Measurements from ENCODE around the gene GRIN2A. TPM values are rescaled to one million over a fixed set of nuclear protein-coding genes. Genes with fewer than 3 reads are reported as not detected.

The GRIN2A gene
- total and polyA plus RNA-seq, 2 of the 13 experiments (the other 11 are each of a cell fraction or from before 2014, with no cell fraction given): not detected

DNA sequence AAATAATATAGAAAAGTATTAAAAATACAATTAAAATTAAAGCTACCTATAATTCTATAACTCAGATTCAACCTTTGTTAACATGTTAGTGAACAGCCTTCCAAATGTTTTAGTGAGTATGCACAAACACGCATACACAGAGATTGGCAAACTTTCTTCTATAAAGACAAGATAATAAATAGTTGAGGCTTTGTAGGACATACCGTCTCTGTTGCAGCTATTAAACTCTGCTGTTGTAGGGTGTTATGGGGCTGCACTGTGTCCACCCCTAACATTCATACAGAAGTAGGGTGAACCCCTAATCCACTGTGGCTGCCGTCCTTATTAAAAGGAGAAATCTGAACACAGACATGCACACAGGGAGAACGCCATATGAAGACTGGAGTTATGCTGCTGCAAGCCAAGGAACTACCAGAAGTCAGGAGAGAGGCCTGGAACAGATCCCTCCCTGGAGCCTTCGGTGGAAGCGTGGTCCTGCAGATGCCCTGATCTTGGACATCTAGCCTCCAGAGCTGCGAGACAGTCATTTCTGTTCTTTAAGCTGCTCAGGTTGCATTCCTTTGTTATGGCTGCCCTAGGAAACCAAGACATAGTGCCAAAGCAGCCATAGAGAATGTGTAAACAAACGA, 383.2 kb downstream of the GRIN2A start:
- in situ Hi-C loops (cut with HindIII; ENCODE audit: extremely low pct_ligation_motif_present, low pct_unique_long_range_greater_than_20kb): no loop called here
- POLR2A ChIA-PET: no interaction called here

More for the DNA sequence above, 383.2 kb downstream of the GRIN2A start:
- no peak for DNase-seq (ENCODE audit: low spot score)
- H3K4me1 ChIP-seq (ENCODE audit: insufficient read depth, low read length): no peaks in the 10 kb centered on the region
- intact Hi-C loops (cut with micrococcal nuclease; ENCODE audit: unreplicated experiment): no loop called here
- H3K36me3 ChIP-seq (replicated peaks in 1 of 2; ENCODE audit: control insufficient read depth in 1 of 2, insufficient read depth in 2 of 2, low read length in 2 of 2): no peaks in the 10 kb centered on the region
- TF ChIP-seq ZKSCAN1 (IDR thresholded peaks at IDR 0.05; ENCODE audit: low read length) (no peak), ZNF501 (CRISPR knock-in tag; IDR thresholded peaks at IDR 0.05) (no peak), ZNF616 (CRISPR knock-in tag; IDR thresholded peaks at IDR 0.05; ENCODE audit: low read depth) (no peak), RBFOX2 (IDR thresholded peaks at IDR 0.05; ENCODE audit: low read depth, low read length) (no peak), ZNF12 (CRISPR knock-in tag; IDR thresholded peaks at IDR 0.05) (no peak), MIXL1 (CRISPR knock-in tag; IDR thresholded peaks at IDR 0.05) (no peak), SP140L (CRISPR knock-in tag; IDR thresholded peaks at IDR 0.05; ENCODE audit: borderline replicate concordance) (no peak), HOXA5 (CRISPR knock-in tag; IDR thresholded peaks at IDR 0.05) (no peak), PCBP1 (IDR thresholded peaks at IDR 0.05; ENCODE audit: borderline replicate concordance, low read depth, low read length) (no peak), ZNF766 (CRISPR knock-in tag; IDR thresholded peaks at IDR 0.05; ENCODE audit: borderline replicate concordance) (no peak), ARNT2 (CRISPR knock-in tag; IDR thresholded peaks at IDR 0.05; ENCODE audit: low read depth) (no peak), POLR2G (IDR thresholded peaks at IDR 0.05; ENCODE audit: low read depth, low read length) (no peak)
- TF ChIP-seq, protein P1, sequence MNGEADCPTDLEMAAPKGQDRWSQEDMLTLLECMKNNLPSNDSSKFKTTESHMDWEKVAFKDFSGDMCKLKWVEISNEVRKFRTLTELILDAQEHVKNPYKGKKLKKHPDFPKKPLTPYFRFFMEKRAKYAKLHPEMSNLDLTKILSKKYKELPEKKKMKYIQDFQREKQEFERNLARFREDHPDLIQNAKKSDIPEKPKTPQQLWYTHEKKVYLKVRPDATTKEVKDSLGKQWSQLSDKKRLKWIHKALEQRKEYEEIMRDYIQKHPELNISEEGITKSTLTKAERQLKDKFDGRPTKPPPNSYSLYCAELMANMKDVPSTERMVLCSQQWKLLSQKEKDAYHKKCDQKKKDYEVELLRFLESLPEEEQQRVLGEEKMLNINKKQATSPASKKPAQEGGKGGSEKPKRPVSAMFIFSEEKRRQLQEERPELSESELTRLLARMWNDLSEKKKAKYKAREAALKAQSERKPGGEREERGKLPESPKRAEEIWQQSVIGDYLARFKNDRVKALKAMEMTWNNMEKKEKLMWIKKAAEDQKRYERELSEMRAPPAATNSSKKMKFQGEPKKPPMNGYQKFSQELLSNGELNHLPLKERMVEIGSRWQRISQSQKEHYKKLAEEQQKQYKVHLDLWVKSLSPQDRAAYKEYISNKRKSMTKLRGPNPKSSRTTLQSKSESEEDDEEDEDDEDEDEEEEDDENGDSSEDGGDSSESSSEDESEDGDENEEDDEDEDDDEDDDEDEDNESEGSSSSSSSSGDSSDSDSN (CRISPR knock-in tag; IDR thresholded peaks at IDR 0.05): no peak
- TF ChIP-seq, protein P2, sequence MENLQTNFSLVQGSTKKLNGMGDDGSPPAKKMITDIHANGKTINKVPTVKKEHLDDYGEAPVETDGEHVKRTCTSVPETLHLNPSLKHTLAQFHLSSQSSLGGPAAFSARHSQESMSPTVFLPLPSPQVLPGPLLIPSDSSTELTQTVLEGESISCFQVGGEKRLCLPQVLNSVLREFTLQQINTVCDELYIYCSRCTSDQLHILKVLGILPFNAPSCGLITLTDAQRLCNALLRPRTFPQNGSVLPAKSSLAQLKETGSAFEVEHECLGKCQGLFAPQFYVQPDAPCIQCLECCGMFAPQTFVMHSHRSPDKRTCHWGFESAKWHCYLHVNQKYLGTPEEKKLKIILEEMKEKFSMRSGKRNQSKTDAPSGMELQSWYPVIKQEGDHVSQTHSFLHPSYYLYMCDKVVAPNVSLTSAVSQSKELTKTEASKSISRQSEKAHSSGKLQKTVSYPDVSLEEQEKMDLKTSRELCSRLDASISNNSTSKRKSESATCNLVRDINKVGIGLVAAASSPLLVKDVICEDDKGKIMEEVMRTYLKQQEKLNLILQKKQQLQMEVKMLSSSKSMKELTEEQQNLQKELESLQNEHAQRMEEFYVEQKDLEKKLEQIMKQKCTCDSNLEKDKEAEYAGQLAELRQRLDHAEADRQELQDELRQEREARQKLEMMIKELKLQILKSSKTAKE (CRISPR knock-in tag; IDR thresholded peaks at IDR 0.05; ENCODE audit: borderline replicate concordance): no peak
- H4K20me1 ChIP-seq (ENCODE audit: insufficient read depth, low read length): no peaks in the 10 kb centered on the region
- peaks cover 2 to 9% of the 10 kb centered on the region in 2 experiments; a peak in 2 of 5 replicates for H3K27me3 ChIP-seq (ENCODE audit: control insufficient read depth in 1 of 2, insufficient read depth in 2 of 2, low read length in 2 of 2)
- 10% methylated on average over 8 of the region's 8 CpGs for WGBS (ENCODE audit: low lambda C conversion rate)
- H3K27ac ChIP-seq (ENCODE audit: extremely low read length, insufficient read depth, low read length): no peak overlapping the region
- H3K4me2 ChIP-seq (ENCODE audit: low read depth, low read length): no peak overlapping the region
- BruUV-seq (replicated peaks): no TSS peak
- CTCF ChIA-PET (ENCODE audit: low intra/inter-chr PET ratio, low total read pairs): no interaction called here
- no peak for FAIRE-seq
- no peak overlapping the region for H3K4me3 ChIP-seq (replicated peaks in 1 of 3; ENCODE audit: insufficient read depth in 1 of 3, low read depth in 2 of 3, low read length in 3 of 3)
- H3K79me2 ChIP-seq (ENCODE audit: insufficient read depth, low read length): no peaks in the 10 kb centered on the region
- H2AFZ ChIP-seq (ENCODE audit: low read length): no peak overlapping the region
- no peaks in the 10 kb centered on the region for H3K9me3 ChIP-seq (ENCODE audit: low read length)
- H3K9ac ChIP-seq (ENCODE audit: insufficient read depth, low read depth, low read length): no peak overlapping the region
- no peak for ATAC-seq

All from HepG2 (cell line).